ENCODE measurements around the gene PML.
"Not testable (repeated sequence)": the region's sequence is repeated elsewhere in the genome, so short reads cannot be mapped to it uniquely, and the experiment has no call there.

The PML gene

DNA sequence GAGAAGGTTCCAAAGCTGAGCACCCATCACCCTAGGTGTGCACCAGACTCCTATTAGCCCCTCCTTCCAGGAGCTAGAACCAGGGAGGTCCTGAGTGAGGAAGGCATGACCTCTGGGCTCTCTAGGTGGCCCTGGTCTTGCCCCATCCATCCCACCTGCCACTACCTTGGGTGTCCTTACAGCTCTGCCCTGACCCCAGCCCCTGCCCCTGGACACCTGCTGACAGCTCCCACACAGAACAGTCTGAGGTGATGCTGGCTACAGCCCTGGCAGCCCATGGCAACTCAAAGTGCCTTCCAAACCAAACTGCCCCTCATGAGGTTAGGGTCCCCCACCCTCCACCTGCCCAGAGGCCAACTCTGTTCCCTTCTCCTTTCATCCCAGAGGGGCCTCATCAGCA is 50.7 kb downstream of the PML start:
- DNase-seq (ENCODE audit: low read depth) = no peak
- TF ChIP-seq, protein P1, sequence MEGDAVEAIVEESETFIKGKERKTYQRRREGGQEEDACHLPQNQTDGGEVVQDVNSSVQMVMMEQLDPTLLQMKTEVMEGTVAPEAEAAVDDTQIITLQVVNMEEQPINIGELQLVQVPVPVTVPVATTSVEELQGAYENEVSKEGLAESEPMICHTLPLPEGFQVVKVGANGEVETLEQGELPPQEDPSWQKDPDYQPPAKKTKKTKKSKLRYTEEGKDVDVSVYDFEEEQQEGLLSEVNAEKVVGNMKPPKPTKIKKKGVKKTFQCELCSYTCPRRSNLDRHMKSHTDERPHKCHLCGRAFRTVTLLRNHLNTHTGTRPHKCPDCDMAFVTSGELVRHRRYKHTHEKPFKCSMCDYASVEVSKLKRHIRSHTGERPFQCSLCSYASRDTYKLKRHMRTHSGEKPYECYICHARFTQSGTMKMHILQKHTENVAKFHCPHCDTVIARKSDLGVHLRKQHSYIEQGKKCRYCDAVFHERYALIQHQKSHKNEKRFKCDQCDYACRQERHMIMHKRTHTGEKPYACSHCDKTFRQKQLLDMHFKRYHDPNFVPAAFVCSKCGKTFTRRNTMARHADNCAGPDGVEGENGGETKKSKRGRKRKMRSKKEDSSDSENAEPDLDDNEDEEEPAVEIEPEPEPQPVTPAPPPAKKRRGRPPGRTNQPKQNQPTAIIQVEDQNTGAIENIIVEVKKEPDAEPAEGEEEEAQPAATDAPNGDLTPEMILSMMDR (IDR thresholded peaks at IDR 0.05; ENCODE audit: low read depth, low read length, missing control alignments) = no peak
- no peak overlapping the region for H3K4me3 ChIP-seq (ENCODE audit: low read depth, low read length)
- in situ Hi-C loops (cut with HindIII; ENCODE audit: low sequenced_read_pairs) = no loop called here

DNA sequence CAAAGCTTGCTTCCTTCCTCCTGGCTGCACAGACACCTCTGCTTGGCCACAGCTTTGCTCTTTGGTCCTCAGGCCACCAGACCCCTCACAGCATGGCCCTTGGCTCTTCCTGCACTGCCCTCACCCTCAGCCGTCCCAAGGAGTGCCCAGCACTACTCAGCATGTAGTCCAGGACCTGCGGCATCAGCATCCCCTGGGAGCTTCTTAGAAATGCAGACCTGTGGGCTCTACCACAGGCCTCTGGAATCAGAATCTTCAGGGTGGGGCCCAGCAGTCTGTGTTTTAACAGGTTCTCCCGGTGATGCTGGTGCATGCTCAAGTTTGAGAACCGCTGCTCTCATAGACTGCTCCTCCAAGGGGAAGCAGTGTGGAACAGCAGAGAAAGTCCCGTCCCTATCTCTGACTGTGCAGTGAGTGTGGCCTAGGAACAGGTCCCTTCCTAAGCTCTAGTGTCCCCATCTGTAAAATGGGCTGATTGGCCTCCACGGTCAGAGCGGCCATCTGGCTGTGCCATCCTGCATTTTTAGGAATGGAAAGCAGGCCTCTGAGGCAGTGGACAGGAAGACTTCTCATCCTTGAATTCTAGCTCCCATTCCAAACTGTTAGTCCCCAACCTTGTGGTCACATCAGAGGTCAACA is 51.2 kb downstream of the PML start:
- H3K4me3 ChIP-seq (ENCODE audit: low read depth, low read length) = no peak overlapping the region
- no peak for DNase-seq (ENCODE audit: low read depth)
- in situ Hi-C loops (cut with HindIII; ENCODE audit: low sequenced_read_pairs) = no loop called here
- TF ChIP-seq, protein P1 (IDR thresholded peaks at IDR 0.05; ENCODE audit: low read depth, low read length, missing control alignments) = no peak

DNA sequence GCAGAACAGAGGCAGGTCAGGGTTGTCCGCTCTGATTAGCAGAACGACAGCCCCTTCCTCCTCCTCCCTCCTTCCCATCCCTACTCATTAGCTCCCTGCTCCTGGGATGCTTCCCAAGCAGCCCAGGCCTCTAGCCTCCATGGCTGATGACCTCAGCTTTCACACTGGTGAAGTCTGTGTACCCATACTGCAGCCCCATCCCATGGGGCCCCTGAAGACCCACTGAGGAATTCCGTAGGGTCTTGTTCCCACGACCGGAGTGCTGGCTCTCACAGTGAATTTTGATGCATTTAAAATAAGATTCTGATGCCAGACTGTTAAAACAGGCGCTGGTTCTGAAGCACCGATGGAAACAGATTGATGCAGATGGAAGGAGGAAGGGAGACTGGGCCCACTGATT is 51.8 kb downstream of the PML start:
- DNase-seq (ENCODE audit: low read depth) = no peak
- H3K4me3 ChIP-seq (ENCODE audit: low read depth, low read length) = no peak overlapping the region
- TF ChIP-seq, protein P1 (IDR thresholded peaks at IDR 0.05; ENCODE audit: low read depth, low read length, missing control alignments) = no peak
- in situ Hi-C loops (cut with HindIII; ENCODE audit: low sequenced_read_pairs) = no loop called here

DNA sequence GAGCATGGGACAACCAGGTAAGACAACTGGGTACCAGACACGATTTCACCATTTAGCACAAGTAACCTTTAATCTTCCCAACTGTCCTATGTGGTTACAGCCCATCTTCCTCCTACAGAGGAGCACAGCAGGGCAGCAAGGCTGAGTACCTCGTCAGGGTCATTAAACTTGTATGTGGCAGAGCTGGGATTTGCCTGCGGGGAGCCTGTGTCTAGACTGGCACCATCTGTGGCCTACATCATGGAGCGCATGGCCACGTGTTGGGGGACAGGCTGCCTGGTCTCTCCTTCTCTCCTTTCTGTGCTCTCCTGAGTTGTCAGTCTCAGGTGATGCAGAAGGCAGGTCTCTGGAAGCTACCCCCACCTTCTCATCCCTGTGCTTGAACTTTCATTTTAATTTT is 55.6 kb downstream of the PML start:
- TF ChIP-seq, protein P1 (IDR thresholded peaks at IDR 0.05; ENCODE audit: low read depth, low read length, missing control alignments) = no peak
- H3K4me3 ChIP-seq (ENCODE audit: low read depth, low read length) = no peak overlapping the region
- DNase-seq (ENCODE audit: low read depth) = no peak
- in situ Hi-C loops (cut with HindIII; ENCODE audit: low sequenced_read_pairs) = no loop called here

DNA sequence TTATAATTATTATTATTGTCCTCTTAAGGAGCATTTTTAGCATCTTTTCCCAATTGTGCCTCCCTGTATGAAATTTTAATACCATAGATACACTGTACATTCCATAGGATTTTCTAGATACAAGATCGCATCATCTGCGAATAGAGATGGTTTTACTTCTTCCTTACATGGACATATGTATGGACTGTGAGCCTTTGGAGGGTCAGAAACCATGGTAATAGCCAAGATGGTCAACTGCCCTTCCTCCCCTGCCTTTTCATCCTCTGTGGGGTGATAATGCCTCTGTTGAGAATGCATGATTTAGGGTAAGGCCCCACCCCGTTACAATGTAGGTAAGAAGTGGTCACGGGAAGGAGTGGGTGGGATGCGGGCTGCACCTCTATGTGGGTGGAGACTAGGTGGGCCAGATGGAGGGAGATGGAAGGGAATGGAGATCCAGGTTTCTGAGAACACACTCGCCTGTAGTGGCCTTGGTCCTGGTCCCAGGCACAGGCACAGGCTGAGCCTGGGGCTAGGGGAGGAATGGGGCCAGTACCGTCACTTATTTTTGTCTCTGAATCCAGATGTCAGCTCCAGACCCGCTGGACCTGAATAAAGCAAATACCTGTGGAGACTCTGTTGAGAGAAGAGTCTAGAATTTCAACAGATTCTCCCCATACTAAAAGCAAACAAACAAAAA is 56.2 kb downstream of the PML start:
- no peak overlapping the region for H3K4me3 ChIP-seq (ENCODE audit: low read depth, low read length)
- in situ Hi-C loops (cut with HindIII; ENCODE audit: low sequenced_read_pairs) = no loop called here
- no peak for DNase-seq (ENCODE audit: low read depth)
- TF ChIP-seq, protein P1 (IDR thresholded peaks at IDR 0.05; ENCODE audit: low read depth, low read length, missing control alignments) = no peak

DNA sequence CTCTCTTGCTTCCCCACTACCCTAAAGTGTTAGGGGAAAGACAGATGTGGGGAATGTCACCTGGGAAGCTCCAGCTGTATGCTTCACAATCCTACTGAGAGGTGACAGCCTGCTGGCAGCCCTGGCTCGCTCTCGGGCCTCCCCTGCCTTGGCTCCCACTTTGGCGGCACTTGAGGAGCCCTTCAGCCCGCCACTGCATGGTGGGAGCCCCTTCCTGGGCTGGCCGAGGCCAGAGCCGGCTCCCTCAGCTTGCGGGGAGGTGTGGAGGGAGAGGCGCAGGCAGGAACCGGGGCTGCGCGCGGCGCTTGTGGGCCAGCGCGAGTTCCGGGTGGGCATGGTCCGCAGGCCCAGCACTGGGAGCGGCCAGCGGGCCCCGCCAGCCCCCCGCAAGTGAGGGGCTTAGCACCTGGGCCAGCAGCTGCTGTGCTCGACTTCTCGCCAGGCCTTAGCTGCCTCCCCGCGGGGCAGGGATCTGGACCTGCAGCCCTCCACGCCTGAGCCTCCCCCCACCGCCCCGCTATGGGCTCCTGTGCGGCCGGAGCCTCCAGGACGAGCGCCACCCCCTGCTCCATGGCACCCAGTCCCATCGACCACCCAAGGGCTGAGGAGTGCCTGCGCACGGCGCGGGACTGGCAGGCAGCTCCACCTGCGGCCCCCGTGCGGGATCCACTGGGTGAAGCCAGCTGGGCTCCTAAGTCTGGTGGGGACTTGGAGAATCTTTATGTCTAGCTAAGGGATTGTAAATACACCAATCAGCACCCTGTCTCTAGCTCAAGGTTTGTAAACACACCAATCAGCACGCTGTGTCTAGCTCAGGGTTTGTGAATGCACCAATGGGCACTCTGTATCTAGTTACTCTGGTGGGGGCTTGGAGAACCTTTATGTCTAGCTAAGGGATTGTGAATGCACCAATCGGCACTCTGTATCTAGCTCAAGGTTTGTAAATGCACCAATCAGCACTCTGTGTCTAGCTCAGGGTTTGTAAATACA is 58.0 kb downstream of the PML start:
- in situ Hi-C loops (cut with HindIII; ENCODE audit: low sequenced_read_pairs); DNase-seq (ENCODE audit: low read depth); H3K4me3 ChIP-seq (ENCODE audit: low read depth, low read length): not testable (repeated sequence)

All from astrocyte of the cerebellum (primary cell).